OCI-LY3 (cell line): ENCODE measurements around the gene IFT80.

Experiments used
- H2AFZ ChIP-seq: fragments of 200-600, 300-600 bp; shearing (Covaris generic); 2 replicates; pipeline ENCODE4 v1.6.0; 2014; ENCODE audit warnings: antibody characterized with exemption, low read depth, low read length
- H3K27ac ChIP-seq: fragments of 200-600, 300-600 bp; sonication (generic); 2 replicates; pipeline ENCODE4 v1.5.1; 2014; ENCODE audit warnings: mild to moderate bottlenecking, low read length, moderate library complexity, mixed read lengths
- H3K27me3 ChIP-seq: fragments of 200-600, 300-600 bp; sonication (generic); 2 replicates; pipeline ENCODE4 v1.6.1; 2014; ENCODE audit warnings: low read depth, low read length, mixed read lengths
- H3K36me3 ChIP-seq: fragments of 200-600, 300-600 bp; sonication (generic); replicated peaks from 2 replicates; pipeline ENCODE3; 2014; ENCODE audit warnings: low read depth, low read length, mixed read lengths
- H3K4me1 ChIP-seq: fragments of 300-600, 200-600 bp; sonication (generic); 2 replicates; pipeline ENCODE4 v1.6.1; 2014; ENCODE audit warnings: low read length, mixed read lengths
- H3K4me2 ChIP-seq: fragments of 200-600, 300-600 bp; sonication (generic); 2 replicates; pipeline ENCODE4 v1.6.1; 2014; ENCODE audit warnings: low read length, mixed read lengths
- H3K4me3 ChIP-seq: fragments of 300-600, 200-600 bp; sonication (generic); 2 replicates; pipeline ENCODE4 v1.5.1; 2014; ENCODE audit warnings: antibody characterized with exemption, mild to moderate bottlenecking, low read length, moderate library complexity
- H3K79me2 ChIP-seq: fragments of 300-600, 200-600 bp; shearing (Covaris generic); 2 replicates; pipeline ENCODE4 v1.6.1; 2014; ENCODE audit warnings: mild to moderate bottlenecking, low read length, mixed read lengths
- H3K9ac ChIP-seq: fragments of 300-600, 200-600 bp; shearing (Covaris generic); 2 replicates; pipeline ENCODE4 v1.6.0; 2014; ENCODE audit warnings: mild to moderate bottlenecking, low read length, moderate library complexity
- H3K9me3 ChIP-seq: fragments of 200-600, 300-600 bp; shearing (Covaris generic); 2 replicates; pipeline ENCODE4 v1.6.1; 2014; ENCODE audit warnings: low read length, mixed read lengths; ENCODE audit not compliant: insufficient read depth
- H4K20me1 ChIP-seq: fragments of 200-600, 300-600 bp; sonication (generic); 2 replicates; pipeline ENCODE4 v1.6.1; 2016; ENCODE audit warnings: low read length, mixed read lengths; ENCODE audit not compliant: insufficient read depth
- CTCF ChIP-seq: fragments of 200-600, 300-600 bp; sonication (generic); IDR thresholded peaks from 2 replicates; pipeline ENCODE4 v1.5.1; 2014; ENCODE audit warnings: antibody characterized with exemption, low read length, low read depth
- EZH2phosphoT487 ChIP-seq: fragments of 200-600 bp; shearing (Covaris generic); IDR thresholded peaks from 2 replicates; pipeline ENCODE4 v1.6.1; 2018; ENCODE audit warnings: antibody characterized with exemption, mixed run types, low read depth

Gene IFT80

DNA sequence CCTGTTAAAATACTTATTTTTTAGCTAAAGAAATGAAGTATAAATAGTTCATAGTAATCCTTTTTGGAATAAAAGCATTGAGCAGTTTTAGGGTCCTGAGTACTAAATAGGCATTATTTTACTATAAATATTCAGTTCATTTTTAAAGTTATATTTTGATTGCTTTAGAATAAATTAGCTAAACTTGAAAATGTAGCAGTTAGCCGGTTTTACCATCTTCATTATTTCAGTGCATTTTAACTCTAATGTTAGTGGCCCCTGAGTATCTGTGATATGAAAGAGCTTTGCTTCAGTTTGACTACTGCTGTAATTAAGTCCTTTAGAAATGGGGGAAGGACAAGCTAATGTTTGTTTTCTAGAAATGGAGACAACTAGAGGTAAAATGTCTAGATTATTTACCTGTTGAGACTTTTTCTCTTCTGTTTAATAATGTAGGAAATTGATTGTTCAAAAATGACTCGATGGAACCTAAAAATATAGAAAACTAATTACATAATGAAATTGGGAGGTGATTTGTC lies 4.1 kb upstream of the IFT80 start:
- Histone ChIP-seq H4K20me1 (peaks cover 47% of the 10 kb centered on the region), H2AFZ (no peak overlapping the region), H3K9ac (peak overlapping the region; percentile 99), H3K27ac (peak overlapping the region; percentile 22), H3K4me1 (peaks cover 25% of the 10 kb centered on the region), H3K4me3 (peak overlapping the region; percentile 96), H3K4me2 (peak overlapping the region; percentile 86), H3K9me3 (no peaks in the 10 kb centered on the region), H3K36me3 (peaks cover 64% of the 10 kb centered on the region), H3K27me3 (no peaks in the 10 kb centered on the region), H3K79me2 (peaks cover 96% of the 10 kb centered on the region)
- TF ChIP-seq CTCF = no peak
- TF ChIP-seq EZH2phosphoT487 = no peak

GRCh38 chr3:160402221-160403027 lies 3.4 kb upstream of the IFT80 start:
- Histone ChIP-seq H4K20me1 (peaks cover 47% of the 10 kb centered on the region), H3K4me2 (peak overlapping the region; percentile 86), H3K9ac (peak overlapping the region; percentile 99), H3K36me3 (peaks cover 59% of the 10 kb centered on the region), H3K4me3 (peak overlapping the region; percentile 96), H3K27ac (peak overlapping the region; percentile 9), H3K79me2 (peaks cover 96% of the 10 kb centered on the region), H2AFZ (no peak overlapping the region), H3K4me1 (peaks cover 27% of the 10 kb centered on the region), H3K27me3 (no peaks in the 10 kb centered on the region), H3K9me3 (no peaks in the 10 kb centered on the region)
- no peak for TF ChIP-seq EZH2phosphoT487
- no peak for TF ChIP-seq CTCF

GRCh38 chr3:160401291-160402095 lies 2.5 kb upstream of the IFT80 start:
- H3K9me3 ChIP-seq = no peaks in the 10 kb centered on the region
- H3K36me3 ChIP-seq = peaks cover 54% of the 10 kb centered on the region
- H3K4me1 ChIP-seq = peaks cover 27% of the 10 kb centered on the region
- H2AFZ ChIP-seq = no peak overlapping the region
- H3K27ac ChIP-seq = peak overlapping the region; percentile 92
- H3K4me3 ChIP-seq = peak overlapping the region; percentile 96
- TF ChIP-seq CTCF = no peak
- no peak for TF ChIP-seq EZH2phosphoT487
- H3K79me2 ChIP-seq = peaks cover 95% of the 10 kb centered on the region
- peak overlapping the region; percentile 99 for H3K9ac ChIP-seq
- H4K20me1 ChIP-seq = peaks cover 45% of the 10 kb centered on the region
- no peaks in the 10 kb centered on the region for H3K27me3 ChIP-seq
- H3K4me2 ChIP-seq = peak overlapping the region; percentile 86

DNA sequence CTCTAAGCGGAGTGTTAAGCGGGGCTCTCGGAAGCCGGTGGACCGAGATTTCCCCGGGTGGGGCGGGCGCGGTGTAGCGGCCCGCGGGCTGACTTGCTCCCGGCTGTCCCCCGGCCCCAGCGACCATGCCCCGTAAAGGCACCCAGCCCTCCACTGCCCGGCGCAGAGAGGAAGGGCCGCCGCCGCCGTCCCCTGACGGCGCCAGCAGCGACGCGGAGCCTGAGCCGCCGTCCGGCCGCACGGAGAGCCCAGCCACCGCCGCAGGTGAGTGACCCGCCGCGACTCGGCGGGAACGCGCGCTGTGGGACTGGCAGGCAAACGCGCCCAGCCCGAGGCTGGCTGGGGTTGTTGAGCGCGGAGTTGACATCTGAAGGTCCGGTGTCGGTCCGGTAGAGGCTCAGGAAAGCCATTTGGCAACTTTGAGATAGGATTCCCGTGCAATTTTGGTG lies 1.7 kb upstream of the IFT80 start:
- Histone ChIP-seq H3K4me3 (peak overlapping the region; percentile 96), H4K20me1 (peaks cover 45% of the 10 kb centered on the region), H3K36me3 (peaks cover 47% of the 10 kb centered on the region), H3K9me3 (no peaks in the 10 kb centered on the region), H3K4me1 (peaks cover 27% of the 10 kb centered on the region), H3K27ac (peak overlapping the region; percentile 92), H3K79me2 (peaks cover 89% of the 10 kb centered on the region), H3K9ac (peak overlapping the region; percentile 99), H2AFZ (no peak overlapping the region), H3K4me2 (peak overlapping the region; percentile 86), H3K27me3 (no peaks in the 10 kb centered on the region)
- TF ChIP-seq EZH2phosphoT487 (no peak), CTCF (no peak)
